ENCODE measurements around the gene RIMBP3C.
A peak's percentile ranks its signal among the peaks of the same experiment; 100 is the strongest.
"Not testable (repeated sequence)": the region's sequence is repeated elsewhere in the genome, so short reads cannot be mapped to it uniquely, and the experiment has no call there.

Gene RIMBP3C

GRCh38 chr22:21579474-21579851 lies 28.2 kb upstream of the RIMBP3C start:
- H3K27ac ChIP-seq: 0 out of 2 replicates have a peak overlapping the region, but pooled peaks have one; percentile 15
- TF ChIP-seq ZFX (IDR thresholded peaks at IDR 0.05; ENCODE audit: borderline replicate concordance): no peak
- TF ChIP-seq, protein P1, sequence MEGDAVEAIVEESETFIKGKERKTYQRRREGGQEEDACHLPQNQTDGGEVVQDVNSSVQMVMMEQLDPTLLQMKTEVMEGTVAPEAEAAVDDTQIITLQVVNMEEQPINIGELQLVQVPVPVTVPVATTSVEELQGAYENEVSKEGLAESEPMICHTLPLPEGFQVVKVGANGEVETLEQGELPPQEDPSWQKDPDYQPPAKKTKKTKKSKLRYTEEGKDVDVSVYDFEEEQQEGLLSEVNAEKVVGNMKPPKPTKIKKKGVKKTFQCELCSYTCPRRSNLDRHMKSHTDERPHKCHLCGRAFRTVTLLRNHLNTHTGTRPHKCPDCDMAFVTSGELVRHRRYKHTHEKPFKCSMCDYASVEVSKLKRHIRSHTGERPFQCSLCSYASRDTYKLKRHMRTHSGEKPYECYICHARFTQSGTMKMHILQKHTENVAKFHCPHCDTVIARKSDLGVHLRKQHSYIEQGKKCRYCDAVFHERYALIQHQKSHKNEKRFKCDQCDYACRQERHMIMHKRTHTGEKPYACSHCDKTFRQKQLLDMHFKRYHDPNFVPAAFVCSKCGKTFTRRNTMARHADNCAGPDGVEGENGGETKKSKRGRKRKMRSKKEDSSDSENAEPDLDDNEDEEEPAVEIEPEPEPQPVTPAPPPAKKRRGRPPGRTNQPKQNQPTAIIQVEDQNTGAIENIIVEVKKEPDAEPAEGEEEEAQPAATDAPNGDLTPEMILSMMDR (IDR thresholded peaks at IDR 0.05): no peak

DNA sequence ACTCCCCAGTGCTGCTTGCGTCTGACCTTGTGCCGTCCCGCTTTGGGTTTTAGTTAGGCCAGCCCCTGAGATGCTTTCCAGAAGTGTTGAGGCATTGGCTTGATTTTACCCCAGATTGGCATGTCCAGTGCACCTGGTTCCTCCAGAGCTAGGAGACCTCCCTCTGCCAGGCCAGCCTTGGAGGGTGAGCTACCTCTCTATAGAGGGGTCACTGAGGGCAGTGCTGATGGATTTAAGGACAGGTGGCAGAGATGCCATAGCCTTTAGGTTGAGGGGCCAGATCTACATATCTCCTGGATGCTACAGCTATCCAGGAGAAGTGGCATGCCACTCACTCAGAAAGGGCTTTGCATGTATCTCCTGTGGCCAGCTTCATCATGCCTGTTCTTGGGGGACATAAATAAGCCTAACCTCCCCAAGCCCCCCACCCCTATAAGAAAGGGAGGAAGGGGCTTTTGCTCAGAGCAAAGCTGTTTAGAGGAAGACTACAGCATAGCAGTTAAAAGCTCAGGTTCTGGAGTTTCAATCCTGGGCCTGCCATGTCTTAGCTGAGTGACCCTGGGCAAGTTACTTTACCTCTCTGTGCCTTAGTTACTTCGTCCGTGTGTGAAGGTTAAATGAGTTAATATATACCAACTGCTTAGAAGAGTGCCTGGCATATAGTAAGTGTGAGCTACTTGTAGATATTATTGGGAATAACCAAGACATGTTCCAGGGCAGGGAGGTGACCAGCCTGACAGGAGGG lies 22.7 kb upstream of the RIMBP3C start:
- TF ChIP-seq, protein P1 (IDR thresholded peaks at IDR 0.05): no peak
- no peak for TF ChIP-seq ZFX (IDR thresholded peaks at IDR 0.05; ENCODE audit: borderline replicate concordance)
- H3K27ac ChIP-seq: no peak overlapping the region

DNA sequence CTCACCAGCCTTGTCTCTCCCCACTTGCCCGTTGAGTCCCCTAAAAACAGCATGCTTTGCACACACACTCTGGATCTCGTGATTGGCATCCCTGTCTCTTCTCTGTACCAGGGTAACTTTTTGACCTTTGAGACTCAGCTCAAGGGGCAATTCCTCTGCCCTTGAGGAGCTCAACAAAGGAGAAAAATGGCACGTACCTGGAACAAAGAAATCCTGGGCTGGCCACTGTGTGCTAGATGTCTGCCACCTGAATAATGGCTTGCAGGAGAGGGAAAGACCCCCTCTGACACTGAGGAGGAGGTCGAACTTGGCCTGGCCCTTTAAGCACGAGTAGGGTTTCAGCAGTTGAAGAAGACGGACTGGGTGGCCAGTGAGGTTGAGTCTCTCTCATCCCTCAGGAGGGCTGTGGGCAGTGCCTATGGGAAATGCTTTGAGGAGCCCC lies 22.1 kb upstream of the RIMBP3C start:
- no peak for TF ChIP-seq ZFX (IDR thresholded peaks at IDR 0.05; ENCODE audit: borderline replicate concordance)
- TF ChIP-seq, protein P1 (IDR thresholded peaks at IDR 0.05): no peak
- H3K27ac ChIP-seq: no peak overlapping the region

- TF ChIP-seq, protein P1 (IDR thresholded peaks at IDR 0.05): no peak
- no peak for TF ChIP-seq ZFX (IDR thresholded peaks at IDR 0.05; ENCODE audit: borderline replicate concordance)
- H3K27ac ChIP-seq: no peak overlapping the region
Measured at GRCh38 chr22:21571679-21572078, 20.4 kb upstream of the RIMBP3C start.

DNA sequence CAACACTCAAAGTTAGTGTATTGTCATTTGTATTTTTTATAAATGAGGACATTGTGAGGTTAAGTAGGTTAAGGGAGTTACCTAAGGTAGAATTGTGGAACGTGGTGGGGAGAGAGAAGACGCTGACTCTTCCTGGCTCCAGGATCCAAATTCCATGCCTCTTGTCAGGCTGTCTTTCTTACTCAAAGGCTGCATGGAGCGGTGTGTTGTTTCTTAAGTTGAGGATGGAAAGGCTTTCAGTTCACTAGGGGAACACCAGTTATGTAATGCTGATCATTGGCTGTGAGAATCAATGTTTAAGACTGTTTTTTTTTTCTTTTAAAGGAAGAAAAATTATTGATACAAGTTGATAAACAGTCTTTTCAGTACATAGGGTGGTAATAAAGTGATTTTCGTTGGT lies 19.1 kb upstream of the RIMBP3C start:
- no peak for TF ChIP-seq ZFX (IDR thresholded peaks at IDR 0.05; ENCODE audit: borderline replicate concordance)
- TF ChIP-seq, protein P1 (IDR thresholded peaks at IDR 0.05): no peak
- H3K27ac ChIP-seq: no peak overlapping the region

- H3K27ac ChIP-seq: no peak overlapping the region
- no peak for TF ChIP-seq ZFX (IDR thresholded peaks at IDR 0.05; ENCODE audit: borderline replicate concordance)
- TF ChIP-seq, protein P1 (IDR thresholded peaks at IDR 0.05): no peak
Measured at GRCh38 chr22:21569459-21570170, 18.4 kb upstream of the RIMBP3C start.

GRCh38 chr22:21569076-21569427 lies 17.8 kb upstream of the RIMBP3C start:
- not testable (repeated sequence) for H3K27ac ChIP-seq

All from 22Rv1 (cell line).